KOPT-K1 (cell line): ENCODE data around the gene CCDC6.

ENCODE experiments used
- H3K27ac ChIP-seq: fragments of 200-600 bp; sonication (generic); 2 replicates; pipeline ENCODE4 v1.5.1; 2016; ENCODE audit warnings: antibody characterized with exemption, mild to moderate bottlenecking, low read depth, low read length; ENCODE audit not compliant: poor library complexity, severe bottlenecking
- H3K36me3 ChIP-seq: fragments of 200-600 bp; sonication (generic); 2 replicates; pipeline ENCODE4 v1.5.1; 2017; ENCODE audit warnings: antibody characterized with exemption, mild to moderate bottlenecking, low read length, moderate library complexity; ENCODE audit not compliant: insufficient read depth
- H3K9me3 ChIP-seq: fragments of 200-600 bp; sonication (generic); 2 replicates; pipeline ENCODE4 v1.5.1; 2017; ENCODE audit warnings: antibody characterized with exemption, low read length, mild to moderate bottlenecking; ENCODE audit not compliant: insufficient read depth, poor library complexity, severe bottlenecking

CCDC6 gene

GRCh38 chr10:59741048-59741447 lies 165.3 kb downstream of the CCDC6 start:
- Histone ChIP-seq H3K9me3 (peaks cover 6% of the 10 kb centered on the region), H3K36me3 (no peaks in the 10 kb centered on the region), H3K27ac (no peak overlapping the region)
